Measurements from ENCODE around the gene DNAJC8. TPM values are rescaled to one million over a fixed set of nuclear protein-coding genes. Genes with fewer than 3 reads are reported as not detected.

The DNAJC8 gene
- polyA plus RNA-seq, 3 donors, result 140 to 179 (median 155) TPM

- no peak for DNase-seq (ENCODE audit: extremely low read depth in 1 of 11, low read depth in 9 of 11, low spot score in 4 of 11)
Observed at GRCh38 chr1:28190337-28190979, 42.4 kb downstream of the DNAJC8 start.

GRCh38 chr1:28185071-28185470, 47.8 kb downstream of the DNAJC8 start:
- DNase-seq (ENCODE audit: extremely low read depth in 1 of 11, low read depth in 9 of 11, low spot score in 4 of 11), result no peak

DNA sequence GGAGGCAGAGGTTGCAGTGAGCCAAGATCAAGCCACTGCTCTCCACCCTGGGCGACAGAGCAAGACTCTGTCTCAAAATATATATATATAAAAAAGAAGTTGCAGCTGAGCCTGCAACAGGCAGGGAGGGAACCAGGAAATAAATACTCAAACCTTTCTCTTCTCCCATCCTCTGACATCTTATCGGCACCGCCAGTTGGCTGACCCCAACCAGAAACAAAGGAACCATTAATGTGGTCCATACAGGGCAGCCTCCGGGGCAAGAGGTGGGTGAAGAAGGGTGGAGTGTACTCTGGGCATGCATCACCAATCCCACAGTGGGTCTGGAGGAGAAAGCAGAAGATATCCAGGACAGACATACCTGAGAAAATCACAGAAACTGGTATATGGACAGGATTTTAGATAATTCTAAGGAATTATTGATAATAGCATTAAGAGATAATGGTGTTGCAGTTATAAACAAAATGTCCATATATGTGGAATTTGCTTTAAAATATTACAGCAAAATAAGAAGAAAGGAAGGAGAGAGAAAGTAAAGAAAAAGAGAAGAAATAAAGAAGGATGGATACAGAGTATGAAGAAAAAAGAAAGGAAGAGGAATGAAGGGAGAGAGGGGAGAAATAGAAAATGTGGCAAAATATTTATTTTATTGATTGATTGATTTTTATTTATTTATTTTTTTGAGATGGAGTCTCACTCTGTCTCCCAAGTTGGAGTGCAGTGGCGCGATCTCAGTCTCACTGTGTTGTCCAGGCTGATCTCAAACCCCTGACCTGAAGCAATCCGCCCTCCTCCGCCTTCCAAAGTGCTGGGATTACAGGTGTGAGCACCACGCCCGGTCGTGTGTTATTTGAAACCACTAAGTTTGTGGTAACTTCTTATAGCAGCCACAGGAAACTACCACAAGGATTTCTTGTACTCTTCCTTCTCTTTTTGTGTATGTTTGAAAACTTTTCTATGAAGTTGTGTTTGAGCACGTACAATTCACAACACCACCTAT, 52.2 kb downstream of the DNAJC8 start:
- DNase-seq (ENCODE audit: extremely low read depth in 1 of 11, low read depth in 9 of 11, low spot score in 4 of 11), result no peak

DNA sequence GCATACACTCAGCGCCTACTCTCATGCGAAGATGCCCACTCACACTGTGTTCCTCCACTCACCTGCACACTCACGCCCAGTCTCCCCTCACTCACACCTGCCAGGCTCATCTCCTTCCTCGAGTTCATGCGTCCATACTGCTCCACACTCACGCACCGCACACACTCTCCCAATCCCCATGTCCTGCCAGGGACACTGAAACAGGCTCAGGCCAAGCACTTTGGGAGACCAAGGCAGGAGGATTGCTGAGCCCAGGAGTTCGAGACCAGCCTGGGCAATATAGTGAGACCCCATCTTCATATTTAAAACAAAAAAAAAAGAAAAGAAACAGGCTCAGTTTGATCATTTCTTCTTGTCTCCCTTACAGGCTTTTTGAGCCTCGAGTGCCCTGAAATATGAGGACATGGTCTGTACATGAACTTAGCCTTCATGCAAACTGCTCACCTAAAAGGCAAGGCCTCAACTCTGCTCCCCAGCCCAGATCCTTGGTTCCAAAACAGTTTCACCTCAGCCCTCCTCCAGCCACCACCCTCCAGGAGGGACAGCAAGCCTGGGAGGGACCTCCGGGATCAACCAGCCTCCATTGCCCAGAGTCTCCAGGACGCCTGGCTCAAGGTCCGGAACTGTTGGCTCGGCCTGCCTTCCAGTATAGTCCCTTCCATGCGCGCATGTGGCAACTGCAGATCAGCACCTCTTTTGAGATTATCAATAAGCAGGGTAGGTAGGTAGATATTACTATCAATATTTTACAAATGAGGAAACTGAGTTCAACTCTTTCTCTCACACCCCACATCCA, 53.9 kb downstream of the DNAJC8 start:
- no peak for DNase-seq (ENCODE audit: extremely low read depth in 1 of 11, low read depth in 9 of 11, low spot score in 4 of 11)

- DNase-seq (ENCODE audit: extremely low read depth in 1 of 11, low read depth in 9 of 11, low spot score in 4 of 11), result no peak
Observed at GRCh38 chr1:28176492-28177470, 56.0 kb downstream of the DNAJC8 start, which contains the start of gene PTAFR. Gene PTAFR (minus strand): TSS chr1:28176690. CDS start chr1:28151021, 25,669 bp downstream.

DNA sequence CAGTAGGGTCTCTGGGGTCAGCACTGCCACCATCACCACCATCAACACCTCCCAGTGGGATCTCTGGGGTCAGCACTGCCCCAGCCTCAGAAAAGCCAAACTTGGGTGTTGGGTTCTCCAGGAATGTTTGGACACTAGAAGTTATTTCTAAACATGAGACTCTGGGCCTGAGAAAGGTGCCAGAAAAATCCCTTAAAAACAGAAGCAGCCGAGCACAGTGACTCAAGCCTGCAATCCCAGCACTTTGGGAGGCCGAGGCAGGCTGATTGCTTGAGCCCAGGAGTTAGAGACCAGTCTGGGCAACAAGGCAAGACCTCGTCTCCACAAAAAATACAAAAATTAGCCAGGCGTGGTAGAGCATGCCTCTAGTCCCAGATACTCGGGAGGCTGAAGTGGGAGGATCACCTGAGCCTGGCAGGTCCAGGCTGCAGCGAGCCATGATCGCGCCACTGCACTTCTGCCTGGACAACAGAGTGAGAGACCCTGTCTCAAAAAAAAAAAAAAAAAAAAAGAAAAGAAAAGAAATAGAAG, 56.8 kb downstream of the DNAJC8 start:
- DNase-seq (ENCODE audit: extremely low read depth in 1 of 11, low read depth in 9 of 11, low spot score in 4 of 11), result no peak

GRCh38 chr1:28173980-28174297, 58.9 kb downstream of the DNAJC8 start:
- DNase-seq (ENCODE audit: extremely low read depth in 1 of 11, low read depth in 9 of 11, low spot score in 4 of 11), result no peak

GRCh38 chr1:28173151-28173979, 59.5 kb downstream of the DNAJC8 start:
- DNase-seq (ENCODE audit: extremely low read depth in 1 of 11, low read depth in 9 of 11, low spot score in 4 of 11), result no peak

GRCh38 chr1:28172713-28173150, 60.1 kb downstream of the DNAJC8 start:
- no peak for DNase-seq (ENCODE audit: extremely low read depth in 1 of 11, low read depth in 9 of 11, low spot score in 4 of 11)

DNA sequence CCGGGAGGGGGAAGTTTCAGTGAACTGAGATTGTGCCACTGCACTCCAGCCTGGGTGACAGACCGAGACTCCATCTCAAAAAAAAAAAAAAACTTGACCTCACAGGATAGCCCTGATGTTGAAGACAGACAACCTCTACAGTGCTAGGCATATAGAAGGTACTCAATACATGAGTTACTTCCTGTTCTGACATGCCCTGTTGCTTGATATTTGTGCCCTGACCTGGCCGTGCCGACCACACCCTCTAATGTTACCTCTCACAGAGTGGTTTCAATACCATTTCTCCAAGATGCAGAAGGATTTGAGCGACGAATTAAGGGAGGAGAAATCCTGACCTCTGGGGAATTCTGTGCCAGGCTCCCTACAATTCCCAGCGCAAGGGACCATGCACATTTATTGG, 61.6 kb downstream of the DNAJC8 start:
- no peak for DNase-seq (ENCODE audit: extremely low read depth in 1 of 11, low read depth in 9 of 11, low spot score in 4 of 11)

- no peak for DNase-seq (ENCODE audit: extremely low read depth in 1 of 11, low read depth in 9 of 11, low spot score in 4 of 11)
Observed at GRCh38 chr1:28170001-28170596, 62.7 kb downstream of the DNAJC8 start.

GRCh38 chr1:28163496-28164161, 69.2 kb downstream of the DNAJC8 start:
- no peak for DNase-seq (ENCODE audit: extremely low read depth in 1 of 11, low read depth in 9 of 11, low spot score in 4 of 11)

DNA sequence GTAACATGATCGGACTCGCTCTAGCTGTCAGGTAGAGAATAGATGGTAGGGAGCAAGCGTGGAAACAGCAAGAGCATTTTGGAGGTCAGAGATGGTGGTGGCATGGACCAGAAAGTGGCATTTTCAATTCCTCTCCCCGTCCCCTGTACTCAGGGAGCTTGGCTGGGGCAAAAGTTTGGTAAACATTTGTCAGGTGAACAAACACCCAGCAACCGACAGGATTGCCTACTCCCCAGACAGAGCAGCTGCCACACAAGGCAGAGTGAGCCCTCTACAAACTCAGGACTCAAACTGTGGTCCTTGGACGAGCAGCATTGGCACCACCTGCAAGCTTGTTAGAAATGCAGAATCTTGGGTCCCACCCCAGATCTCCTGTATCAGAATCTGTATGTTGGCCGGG, 70.7 kb downstream of the DNAJC8 start:
- DNase-seq (ENCODE audit: extremely low read depth in 1 of 11, low read depth in 9 of 11, low spot score in 4 of 11), result no peak

- DNase-seq (ENCODE audit: extremely low read depth in 1 of 11, low read depth in 9 of 11, low spot score in 4 of 11), result no peak
Observed at GRCh38 chr1:28161751-28162150, 71.1 kb downstream of the DNAJC8 start.

GRCh38 chr1:28160782-28161266, 72.0 kb downstream of the DNAJC8 start:
- no peak for DNase-seq (ENCODE audit: extremely low read depth in 1 of 11, low read depth in 9 of 11, low spot score in 4 of 11)

GRCh38 chr1:28159680-28160079, 73.1 kb downstream of the DNAJC8 start:
- DNase-seq (ENCODE audit: extremely low read depth in 1 of 11, low read depth in 9 of 11, low spot score in 4 of 11), result no peak

Measured in renal cortex interstitium (tissue), 11 donors.